ENCODE results near the gene ASIC5. TPM values are rescaled to one million over a fixed set of nuclear protein-coding genes. Genes with fewer than 3 reads are reported as not detected.

Gene ASIC5
- total RNA-seq, 1 donor: not detected

DNA sequence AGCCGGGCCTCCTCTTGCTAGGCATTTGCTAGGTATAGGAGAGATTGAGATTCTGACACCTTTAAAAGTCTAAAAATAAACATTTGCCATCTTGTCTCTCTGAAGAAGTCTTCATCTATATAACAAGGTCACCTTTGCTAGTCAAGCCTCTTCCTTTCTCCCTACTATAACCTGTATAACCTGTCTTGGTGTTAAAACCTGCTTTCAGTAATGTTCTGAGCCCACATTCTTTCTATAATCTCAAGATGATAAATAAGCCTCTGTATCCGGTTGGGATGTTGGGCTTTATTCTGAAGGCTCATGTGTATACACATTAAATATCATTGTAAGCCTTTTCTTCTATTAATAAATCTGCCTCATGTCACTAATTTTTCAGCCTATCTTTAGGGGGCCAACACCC lies 10.2 kb downstream of the ASIC5 start:
- TF ChIP-seq, protein P1, sequence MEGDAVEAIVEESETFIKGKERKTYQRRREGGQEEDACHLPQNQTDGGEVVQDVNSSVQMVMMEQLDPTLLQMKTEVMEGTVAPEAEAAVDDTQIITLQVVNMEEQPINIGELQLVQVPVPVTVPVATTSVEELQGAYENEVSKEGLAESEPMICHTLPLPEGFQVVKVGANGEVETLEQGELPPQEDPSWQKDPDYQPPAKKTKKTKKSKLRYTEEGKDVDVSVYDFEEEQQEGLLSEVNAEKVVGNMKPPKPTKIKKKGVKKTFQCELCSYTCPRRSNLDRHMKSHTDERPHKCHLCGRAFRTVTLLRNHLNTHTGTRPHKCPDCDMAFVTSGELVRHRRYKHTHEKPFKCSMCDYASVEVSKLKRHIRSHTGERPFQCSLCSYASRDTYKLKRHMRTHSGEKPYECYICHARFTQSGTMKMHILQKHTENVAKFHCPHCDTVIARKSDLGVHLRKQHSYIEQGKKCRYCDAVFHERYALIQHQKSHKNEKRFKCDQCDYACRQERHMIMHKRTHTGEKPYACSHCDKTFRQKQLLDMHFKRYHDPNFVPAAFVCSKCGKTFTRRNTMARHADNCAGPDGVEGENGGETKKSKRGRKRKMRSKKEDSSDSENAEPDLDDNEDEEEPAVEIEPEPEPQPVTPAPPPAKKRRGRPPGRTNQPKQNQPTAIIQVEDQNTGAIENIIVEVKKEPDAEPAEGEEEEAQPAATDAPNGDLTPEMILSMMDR (IDR thresholded peaks at IDR 0.05; ENCODE audit: extremely low read depth, low read depth, low read length): no peak
- H3K79me2 ChIP-seq (ENCODE audit: insufficient read depth, low read length): no peaks in the 10 kb centered on the region
- no peaks in the 10 kb centered on the region for H3K36me3 ChIP-seq (ENCODE audit: insufficient read depth, low read length)
- no peaks in the 10 kb centered on the region for H3K9me3 ChIP-seq (ENCODE audit: low read depth, low read length)
- no peak overlapping the region for H2AFZ ChIP-seq (ENCODE audit: low read length)
- H3K4me3 ChIP-seq (ENCODE audit: insufficient read depth, low read length): no peak overlapping the region
- H3K27ac ChIP-seq (ENCODE audit: low read depth, low read length): no peak overlapping the region
- no peaks in the 10 kb centered on the region for H4K20me1 ChIP-seq (ENCODE audit: insufficient read depth, low read length)
- no peaks in the 10 kb centered on the region for H3K27me3 ChIP-seq (ENCODE audit: insufficient read depth, low read length)
- peaks cover 8% of the 10 kb centered on the region for H3K4me1 ChIP-seq (ENCODE audit: insufficient read depth, low read length)
- H3K4me2 ChIP-seq (ENCODE audit: insufficient read depth, low read length): no peak overlapping the region
- DNase-seq (ENCODE audit: insufficient read length, low spot score, missing footprints): no peak

DNA sequence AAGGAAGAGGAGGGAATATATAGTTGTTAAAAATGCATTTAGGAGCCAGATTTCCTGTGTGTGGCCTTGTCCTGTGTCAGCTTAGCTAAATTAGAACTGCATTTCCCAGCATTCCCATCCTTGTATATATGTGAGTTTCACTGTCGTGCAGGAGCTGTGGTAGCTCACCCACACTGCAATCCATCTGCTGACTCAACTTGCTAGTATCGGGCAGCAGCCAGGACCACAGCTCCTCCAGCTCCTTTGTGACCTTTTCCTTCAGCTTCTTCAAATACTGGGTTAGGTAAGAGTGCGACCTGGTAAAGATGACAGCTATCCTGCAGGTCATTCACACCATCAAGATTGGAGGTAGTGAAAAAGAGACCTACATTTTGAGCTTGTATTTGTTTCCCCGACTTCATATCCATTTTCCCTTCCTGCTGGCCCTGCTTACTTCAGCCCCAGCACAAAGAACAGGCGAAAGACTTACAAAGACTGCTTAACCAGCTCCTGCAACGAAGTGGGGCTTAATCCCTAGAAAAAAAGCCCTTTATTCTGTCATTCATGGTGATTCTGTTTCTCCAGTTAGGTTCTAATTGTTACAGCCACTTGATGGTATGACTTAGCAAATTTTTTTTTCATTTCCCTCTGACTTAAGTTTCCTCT lies 11.4 kb downstream of the ASIC5 start:
- no peak for DNase-seq (ENCODE audit: insufficient read length, low spot score, missing footprints)
- H2AFZ ChIP-seq (ENCODE audit: low read length): peak overlapping the region; percentile 71
- no peaks in the 10 kb centered on the region for H3K27me3 ChIP-seq (ENCODE audit: insufficient read depth, low read length)
- peak overlapping the region; percentile 71 for H3K4me2 ChIP-seq (ENCODE audit: insufficient read depth, low read length)
- no peaks in the 10 kb centered on the region for H3K79me2 ChIP-seq (ENCODE audit: insufficient read depth, low read length)
- no peaks in the 10 kb centered on the region for H4K20me1 ChIP-seq (ENCODE audit: insufficient read depth, low read length)
- peak overlapping the region; percentile 11 for H3K27ac ChIP-seq (ENCODE audit: low read depth, low read length)
- peaks cover 8% of the 10 kb centered on the region for H3K4me1 ChIP-seq (ENCODE audit: insufficient read depth, low read length)
- no peaks in the 10 kb centered on the region for H3K9me3 ChIP-seq (ENCODE audit: low read depth, low read length)
- peak overlapping the region; percentile 54 for H3K4me3 ChIP-seq (ENCODE audit: insufficient read depth, low read length)
- no peaks in the 10 kb centered on the region for H3K36me3 ChIP-seq (ENCODE audit: insufficient read depth, low read length)
- TF ChIP-seq, protein P1 (IDR thresholded peaks at IDR 0.05; ENCODE audit: extremely low read depth, low read depth, low read length): no peak

DNA sequence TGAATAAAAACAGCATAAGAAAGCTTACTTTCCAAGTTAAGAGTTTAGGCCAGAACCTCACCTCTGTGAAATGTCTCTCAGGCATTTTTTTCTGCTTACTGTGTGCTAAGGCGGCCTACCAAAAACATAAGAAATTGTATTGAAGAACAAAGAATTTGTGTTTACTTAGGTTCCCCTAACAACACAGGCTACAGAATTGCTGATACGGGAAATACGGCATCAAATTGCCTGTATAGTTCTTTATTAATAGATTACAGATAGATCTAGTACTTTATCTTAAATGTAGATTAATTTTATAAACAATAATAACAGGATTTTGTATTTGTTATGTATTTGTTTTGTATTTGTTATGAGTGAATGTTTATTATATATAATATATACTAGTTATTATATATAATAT lies 12.9 kb downstream of the ASIC5 start:
- no peak overlapping the region for H3K4me2 ChIP-seq (ENCODE audit: insufficient read depth, low read length)
- TF ChIP-seq, protein P1 (IDR thresholded peaks at IDR 0.05; ENCODE audit: extremely low read depth, low read depth, low read length): no peak
- peaks cover 8% of the 10 kb centered on the region for H3K4me1 ChIP-seq (ENCODE audit: insufficient read depth, low read length)
- H4K20me1 ChIP-seq (ENCODE audit: insufficient read depth, low read length): no peaks in the 10 kb centered on the region
- H3K79me2 ChIP-seq (ENCODE audit: insufficient read depth, low read length): no peaks in the 10 kb centered on the region
- no peak overlapping the region for H3K27ac ChIP-seq (ENCODE audit: low read depth, low read length)
- no peak overlapping the region for H3K4me3 ChIP-seq (ENCODE audit: insufficient read depth, low read length)
- no peak for DNase-seq (ENCODE audit: insufficient read length, low spot score, missing footprints)
- H3K9me3 ChIP-seq (ENCODE audit: low read depth, low read length): no peaks in the 10 kb centered on the region
- no peak overlapping the region for H2AFZ ChIP-seq (ENCODE audit: low read length)
- H3K27me3 ChIP-seq (ENCODE audit: insufficient read depth, low read length): no peaks in the 10 kb centered on the region
- no peaks in the 10 kb centered on the region for H3K36me3 ChIP-seq (ENCODE audit: insufficient read depth, low read length)

DNA sequence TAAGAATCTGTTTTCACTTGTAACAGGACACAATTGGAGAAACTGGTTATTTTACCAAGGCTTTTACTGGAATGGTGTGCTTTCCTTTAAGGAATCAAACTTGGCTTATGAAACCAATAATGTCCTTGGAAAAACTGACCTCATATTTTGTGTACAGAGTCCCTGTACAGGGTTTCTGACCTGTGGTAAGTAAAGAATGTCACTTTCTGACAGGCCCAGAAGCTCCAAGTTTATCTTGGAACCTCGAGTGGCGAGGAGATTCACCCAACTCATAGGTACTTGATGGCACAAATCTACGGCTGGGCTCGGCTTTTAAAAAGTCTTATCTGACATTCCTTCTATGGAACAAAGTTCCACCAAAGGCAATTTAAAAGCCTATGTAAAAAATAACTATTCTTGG lies 17.0 kb downstream of the ASIC5 start:
- no peak for DNase-seq (ENCODE audit: insufficient read length, low spot score, missing footprints)
- Histone ChIP-seq H2AFZ (ENCODE audit: low read length) (no peak overlapping the region), H3K27ac (ENCODE audit: low read depth, low read length) (no peak overlapping the region), H3K36me3 (ENCODE audit: insufficient read depth, low read length) (no peaks in the 10 kb centered on the region), H4K20me1 (ENCODE audit: insufficient read depth, low read length) (no peaks in the 10 kb centered on the region), H3K27me3 (ENCODE audit: insufficient read depth, low read length) (no peaks in the 10 kb centered on the region), H3K4me3 (ENCODE audit: insufficient read depth, low read length) (no peak overlapping the region), H3K79me2 (ENCODE audit: insufficient read depth, low read length) (no peaks in the 10 kb centered on the region), H3K9me3 (ENCODE audit: low read depth, low read length) (no peaks in the 10 kb centered on the region), H3K4me2 (ENCODE audit: insufficient read depth, low read length) (no peak overlapping the region), H3K4me1 (ENCODE audit: insufficient read depth, low read length) (no peaks in the 10 kb centered on the region)
- TF ChIP-seq, protein P1 (IDR thresholded peaks at IDR 0.05; ENCODE audit: extremely low read depth, low read depth, low read length): no peak

All from osteoblast (primary cell).